Aorta (tissue), 5 donors: ENCODE data around the gene AQP4. TPM values are rescaled to one million over a fixed set of nuclear protein-coding genes. Genes with fewer than 3 reads are reported as not detected.

ENCODE experiments used
- ATAC-seq: fragments of 200-7000 bp; cut with Tn5 transposase; one replicate; pipeline ENCODE4 v1.9.1; 2022; ENCODE audit warnings: moderate library complexity; ENCODE audit not compliant: low FRiP score
- DNase-seq, 2 donors: peaks; one replicate each; pipeline ENCODE4 v3.0.0-alpha.2; 2020
- H3K27ac ChIP-seq, 2 donors: one replicate each; pipeline ENCODE4 v1.5.1; 2013; ENCODE audit warnings: low read length in 2 of 2, mild to moderate bottlenecking in 2 of 2, moderate library complexity in 2 of 2, control low read depth in 1 of 2, inconsistent platforms in 1 of 2, low read depth in 1 of 2
- H3K27me3 ChIP-seq, 2 donors: one replicate each; pipeline ENCODE4 v1.6.1; 2013; ENCODE audit warnings: control low read depth in 1 of 2, low read length in 1 of 2, mild to moderate bottlenecking in 1 of 2, moderate library complexity in 1 of 2; ENCODE audit not compliant: insufficient read depth in 2 of 2, control insufficient read depth in 1 of 2
- H3K36me3 ChIP-seq, 2 donors: one replicate each; pipeline ENCODE4 v1.6.1; 2013; ENCODE audit warnings: control low read depth in 1 of 2, low read length in 1 of 2, mild to moderate bottlenecking in 1 of 2; ENCODE audit not compliant: insufficient read depth in 2 of 2, control insufficient read depth in 1 of 2
- H3K4me1 ChIP-seq, 2 donors: one replicate each; pipeline ENCODE4 v1.6.1; 2013; ENCODE audit warnings: low read length in 2 of 2, control low read depth in 1 of 2, mild to moderate bottlenecking in 1 of 2, moderate library complexity in 1 of 2; ENCODE audit not compliant: insufficient read depth in 2 of 2, control insufficient read depth in 1 of 2
- H3K4me3 ChIP-seq, 2 donors: one replicate each; pipeline ENCODE4 v1.5.1; 2013; ENCODE audit warnings: low read length in 2 of 2, control low read depth in 1 of 2, mild to moderate bottlenecking in 1 of 2
- H3K9me3 ChIP-seq: one replicate; pipeline ENCODE4 v1.6.1; 2013; ENCODE audit warnings: mild to moderate bottlenecking, low read length; ENCODE audit not compliant: control insufficient read depth
- WGBS, 2 donors: extraction: QIAGEN DNeasy Blood & Tissue Kit; methylation state at CpG; one replicate each; pipeline ENCODE4 v1.1.7; 2013; 5-methylcytosine and 5-hydroxymethylcytosine counted together
- intact Hi-C, 2 donors: fragments of 100-400 bp; cut with DNase I; formaldehyde crosslinking; loops; one replicate each; pipeline versions ENCODE4 v1.14.2 to v1.15.0; 2022
- polyA plus RNA-seq, 2 donors: library from polyadenylated mRNA; stranded (reverse); fragments of 200-250 nt; gene quantifications; one replicate each; pipeline ENCODE4 v1.2.3, GENCODE V29; 2013
- total RNA-seq, 2 donors: library from RNA; stranded (reverse); fragmentation: NEBNext Ultra II Directional; extraction: Animal tissue kit (Norgen Biotek cat#: 25700); gene quantifications; one replicate each; pipeline ENCODE4 v1.2.1, GENCODE V29; 2021
- donor health status: healthy with polysubstance abuse.
- donor health status: Bipolar disorder and iron deficiency.
- donor health status: DM: no; HTN: no; CAD: no.
- donor health status: DM: no; HTN: no; CAD: no.
- donor health status: DM: yes; HTN: yes; CAD: no.

AQP4 gene
- total and polyA plus RNA-seq, 4 donors: 0.28 to 0.30 TPM; not detected in 2

DNA sequence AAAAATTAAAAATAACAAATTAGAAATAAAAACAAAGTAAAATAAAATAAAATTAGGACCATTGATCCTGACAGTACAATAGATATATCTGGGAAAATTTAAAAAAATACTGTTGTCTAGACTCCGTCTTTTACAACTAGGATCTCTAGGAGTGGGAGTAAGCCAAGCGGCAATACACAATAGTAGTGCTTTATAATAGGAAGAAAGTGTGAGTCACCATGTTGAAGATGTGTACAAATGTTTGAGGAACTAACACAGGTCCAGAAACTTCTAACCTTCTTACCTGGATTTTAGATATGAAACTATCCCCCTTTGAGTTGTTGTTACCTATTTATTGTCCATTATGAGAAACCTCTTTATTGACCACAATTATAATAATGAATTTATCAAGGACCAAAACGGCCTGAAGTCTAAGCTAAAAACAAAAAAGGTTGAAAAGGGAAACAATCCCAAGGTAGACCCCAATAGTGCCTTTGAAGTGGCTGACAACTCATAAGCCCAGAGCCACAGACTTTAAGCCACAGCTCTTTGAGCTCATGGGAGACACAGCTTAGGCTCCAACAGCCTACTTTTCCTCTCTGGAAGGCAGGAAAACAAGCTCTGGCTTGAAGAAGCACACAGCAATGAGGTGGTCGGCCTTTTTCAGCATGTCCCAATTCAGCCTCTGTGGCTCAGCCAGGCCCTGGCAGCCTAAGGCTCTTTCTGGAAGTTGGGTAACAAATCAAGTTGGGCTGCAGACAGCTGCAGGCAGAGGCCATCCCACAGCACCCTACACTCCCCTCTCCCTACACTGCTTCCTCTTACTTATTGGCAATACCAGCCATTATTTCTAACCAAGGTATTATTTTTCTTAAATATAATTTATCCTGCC lies 62.9 kb downstream of the AQP4 start:
- H3K4me3 ChIP-seq: no peak overlapping the region
- no peak for ATAC-seq
- H3K4me1 ChIP-seq: no peaks in the 10 kb centered on the region
- 57 to 59% methylated on average over 4 of the region's 4 CpGs for WGBS, 2 donors
- intact Hi-C loops: no loop called here
- no peak for DNase-seq
- no peaks in the 10 kb centered on the region for H3K36me3 ChIP-seq
- no peaks in the 10 kb centered on the region for H3K9me3 ChIP-seq
- H3K27me3 ChIP-seq: no peaks in the 10 kb centered on the region
- no peak overlapping the region for H3K27ac ChIP-seq
